ENCODE measurements around the gene COIL.
"Not testable (repeated sequence)": the region's sequence is repeated elsewhere in the genome, so short reads cannot be mapped to it uniquely, and the experiment has no call there.

Gene COIL

DNA sequence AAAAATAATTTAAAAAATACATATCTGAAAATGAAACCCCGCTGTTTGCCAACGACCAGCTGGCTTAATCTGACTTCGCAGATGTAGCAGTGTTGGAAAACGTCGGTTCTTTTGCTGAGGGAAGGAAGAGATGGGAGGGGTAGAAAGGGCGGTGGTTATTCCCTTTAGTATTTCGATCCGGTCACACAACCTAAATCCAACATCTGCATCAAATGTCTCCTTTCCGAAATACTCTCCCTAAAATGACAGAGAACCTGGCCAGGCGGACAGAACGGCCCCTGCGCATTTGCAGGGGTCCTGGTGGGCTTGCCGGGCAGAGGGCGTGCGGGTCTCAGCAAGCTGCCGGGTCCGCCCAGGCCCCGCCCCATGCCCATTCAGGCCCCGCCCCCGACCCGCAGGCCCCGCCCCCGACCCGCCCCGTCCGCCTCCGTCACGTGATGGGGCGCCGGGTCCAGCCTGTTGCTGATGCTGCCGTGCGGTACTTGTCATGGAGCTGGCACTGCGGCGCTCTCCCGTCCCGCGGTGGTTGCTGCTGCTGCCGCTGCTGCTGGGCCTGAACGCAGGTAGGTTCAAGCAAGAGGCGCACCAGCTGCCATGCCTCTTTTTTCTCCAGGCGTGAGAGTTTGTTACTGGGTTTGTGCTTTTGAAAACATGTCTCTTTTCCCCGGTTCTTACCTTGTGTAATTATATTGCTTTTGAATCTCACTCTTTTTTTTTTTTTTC lies 17.0 kb upstream of the COIL start, which contains the start of gene SCPEP1:
Gene SCPEP1 (plus strand): TSS at position 459 of the 723 bp plus-strand sequence. CDS start 29 bp downstream, at position 488.
- DNase-seq, result peak; percentile 87

DNA sequence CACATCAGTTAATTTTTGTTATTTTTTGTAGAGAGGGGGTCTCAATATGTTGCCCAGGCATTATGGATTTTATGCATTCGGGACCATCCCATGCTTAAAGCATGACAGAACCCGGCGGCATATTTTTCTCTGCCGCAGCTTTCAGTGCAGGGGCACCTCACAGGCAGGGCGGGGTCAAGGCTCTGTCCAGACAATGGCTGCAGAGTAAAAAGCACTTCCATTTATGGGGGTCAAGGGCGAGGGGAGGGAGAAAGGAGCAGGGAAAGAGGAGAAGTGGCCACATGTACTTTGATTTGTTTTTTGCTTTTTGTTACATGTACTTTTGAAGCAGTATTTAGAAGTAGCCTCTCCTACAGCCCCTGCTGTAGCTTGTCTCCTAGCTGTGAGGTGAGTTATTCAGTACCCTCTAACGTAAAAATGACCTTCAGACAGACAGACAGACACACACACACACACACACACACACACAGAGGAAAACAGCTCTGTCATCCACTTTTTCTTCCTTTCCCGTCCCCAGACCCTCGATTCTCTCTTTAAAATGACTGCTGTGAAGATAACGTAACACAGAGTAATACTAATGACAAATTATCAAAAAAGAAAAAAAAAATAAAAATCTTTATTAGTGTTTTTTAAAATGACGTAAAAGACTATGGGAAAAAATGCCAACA lies 16.2 kb upstream of the COIL start:
- no peak for DNase-seq

DNA sequence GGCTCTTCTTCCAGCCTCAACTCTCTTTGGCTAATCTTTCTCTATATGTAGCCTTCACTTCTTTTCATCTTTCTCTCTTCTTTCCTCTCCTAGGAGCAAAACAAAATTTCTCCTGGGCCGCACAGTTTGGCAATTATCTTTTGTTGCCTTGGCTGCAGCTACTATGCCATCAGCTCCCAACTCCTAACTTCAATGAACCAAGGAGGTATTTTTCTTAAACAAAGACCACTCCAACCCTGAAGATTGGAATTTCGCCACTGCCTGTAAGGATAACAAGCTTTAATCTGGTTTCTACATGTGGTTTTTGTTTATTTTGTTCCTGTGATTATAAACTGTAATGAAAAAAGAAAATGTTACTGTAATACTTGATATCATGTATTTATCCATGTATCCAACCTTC lies 14.8 kb upstream of the COIL start:
- no peak for DNase-seq

DNA sequence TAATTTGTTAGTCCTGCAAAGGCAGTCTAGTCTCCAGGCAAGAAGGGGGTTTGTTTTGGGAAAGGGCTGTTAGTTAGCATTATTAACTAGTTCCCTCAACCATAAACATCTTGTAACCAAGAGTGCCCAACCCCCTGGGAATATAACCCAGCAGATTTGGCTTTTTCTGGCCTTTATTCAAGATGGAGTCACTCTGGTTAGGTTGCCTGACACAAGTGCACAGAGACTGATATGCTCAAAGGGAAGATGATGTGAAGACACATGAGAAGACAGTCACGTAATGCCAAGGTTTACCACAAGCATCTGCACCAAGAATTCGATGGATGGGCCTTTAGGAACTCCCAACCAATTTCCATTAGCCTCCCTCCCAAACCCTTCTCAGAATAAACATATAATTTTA lies 13.2 kb upstream of the COIL start:
- DNase-seq, result no peak

DNA sequence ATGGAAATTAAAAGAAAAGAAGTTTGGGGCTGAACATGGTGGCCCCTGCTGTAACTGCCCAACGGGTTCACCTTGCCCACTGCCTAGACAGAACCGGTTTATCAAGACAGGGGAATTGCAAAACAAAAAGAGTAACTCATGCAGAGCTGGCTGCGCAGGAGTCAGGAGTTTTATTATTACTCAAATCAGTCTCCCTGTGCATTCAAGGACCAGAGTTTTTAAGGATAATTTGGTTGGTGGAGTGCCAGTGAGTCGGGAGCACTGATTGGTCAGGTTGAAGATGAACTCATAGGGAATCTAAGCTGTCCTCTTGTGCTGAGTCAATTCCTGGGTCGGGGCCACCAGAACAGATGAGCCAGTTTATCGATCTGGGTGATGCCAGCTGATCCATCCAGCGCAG lies 12.7 kb upstream of the COIL start:
- no peak for DNase-seq

DNA sequence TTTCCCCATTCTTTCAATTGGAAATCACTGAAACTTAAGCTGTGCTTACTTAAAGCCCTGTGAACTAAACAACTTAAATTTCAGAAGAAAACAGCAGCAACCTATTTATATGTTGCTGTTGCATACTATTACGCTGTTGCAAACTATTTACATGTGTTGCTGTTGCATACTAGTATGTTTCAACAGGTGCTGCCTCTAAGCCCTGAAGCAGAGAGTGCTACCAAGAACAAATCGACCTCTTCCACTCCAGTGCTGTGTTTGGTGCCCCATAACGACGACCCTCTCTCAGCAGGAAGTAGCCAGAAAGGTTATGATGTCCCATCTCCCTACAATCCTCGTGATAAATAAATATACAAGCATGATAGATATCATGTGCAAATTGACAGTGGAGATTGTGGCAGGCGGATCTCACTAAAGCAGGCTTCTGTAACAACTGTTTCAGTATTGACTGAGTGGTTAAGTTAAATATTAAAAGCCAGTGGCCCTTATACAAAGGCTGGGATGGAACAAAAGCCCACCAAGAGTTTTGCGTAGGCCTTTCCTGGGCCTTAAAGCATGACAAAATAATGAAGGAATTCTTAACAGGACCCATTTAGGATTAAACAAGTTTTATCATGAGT lies 11.4 kb upstream of the COIL start:
- no peak for DNase-seq

DNA sequence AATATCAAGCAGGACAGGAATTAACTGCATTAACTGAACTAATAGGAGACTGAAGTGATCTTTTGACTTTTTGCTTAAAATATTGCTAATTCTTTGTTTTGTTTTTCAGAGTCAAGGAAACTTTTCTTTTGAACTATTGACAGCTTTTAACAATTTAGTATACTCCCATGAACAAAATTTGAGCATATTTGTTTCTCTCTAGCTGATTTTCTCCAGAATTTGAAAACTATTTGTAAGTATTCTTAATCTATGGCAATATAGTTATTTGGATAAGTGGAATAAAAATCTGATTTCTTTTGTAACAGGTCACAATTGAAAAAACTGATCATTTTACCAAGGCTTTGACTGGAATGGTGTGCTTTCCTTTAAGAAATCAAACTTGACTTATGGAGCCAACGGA lies 10.1 kb upstream of the COIL start:
- no peak for DNase-seq

DNA sequence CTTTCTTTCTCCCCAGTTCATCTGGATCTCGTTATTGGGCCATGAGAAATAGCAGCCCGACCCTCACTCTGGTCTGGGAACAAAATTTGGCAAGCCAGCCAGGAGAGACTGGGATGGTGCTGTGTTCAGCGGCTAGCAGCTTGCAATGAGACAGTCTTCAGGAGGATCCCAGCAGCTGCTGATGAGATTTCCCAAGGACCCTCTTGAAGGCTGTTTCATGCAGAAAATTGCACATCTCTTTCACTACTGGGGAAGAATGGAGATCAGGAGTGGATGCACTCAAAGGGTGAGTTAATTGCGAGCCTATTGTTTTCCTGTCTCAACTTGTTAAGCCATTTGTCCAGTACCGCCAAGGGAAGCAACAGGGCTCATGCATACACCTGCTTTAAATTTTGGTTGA lies 5.5 kb upstream of the COIL start:
- no peak for DNase-seq

DNA sequence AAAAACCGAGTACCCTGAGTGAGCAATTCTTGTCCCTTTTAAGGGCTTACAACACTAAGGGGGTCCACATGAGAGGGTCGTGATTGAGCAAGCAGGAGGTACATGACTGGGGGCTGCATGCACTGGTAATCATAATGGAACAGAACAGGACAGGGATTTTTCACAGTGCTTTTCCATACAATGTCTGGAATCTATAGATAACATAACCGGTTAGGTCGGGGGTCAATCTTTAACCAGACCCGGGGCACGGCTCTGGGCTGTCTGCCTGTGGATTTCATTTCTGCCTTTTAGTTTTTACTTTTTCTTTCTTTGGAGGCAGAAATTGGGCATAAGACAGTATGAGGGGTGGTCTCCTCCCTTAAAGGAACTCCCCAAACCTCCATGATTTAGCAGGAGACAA lies 4.8 kb upstream of the COIL start:
- not testable (repeated sequence) for DNase-seq

DNA sequence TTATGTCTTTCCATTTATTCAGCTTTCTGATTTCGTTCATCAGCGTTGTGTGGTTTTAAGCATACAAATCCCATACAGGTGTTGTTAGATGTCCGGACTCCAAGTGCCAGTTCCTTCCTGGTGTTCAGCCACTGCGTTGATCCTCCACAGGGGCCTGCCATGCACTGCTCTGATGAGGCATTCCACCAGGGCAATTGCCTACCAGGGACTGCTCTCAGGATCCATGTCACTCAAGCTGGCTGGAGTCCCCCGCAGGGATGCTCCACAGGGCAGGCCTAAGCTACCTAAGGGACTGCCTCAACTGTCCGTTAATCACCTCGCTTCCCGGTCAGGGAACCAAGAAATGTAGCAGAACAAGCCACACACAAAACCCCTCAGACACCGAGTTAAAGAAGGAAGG lies 4.4 kb upstream of the COIL start:
- not testable (repeated sequence) for DNase-seq

DNA sequence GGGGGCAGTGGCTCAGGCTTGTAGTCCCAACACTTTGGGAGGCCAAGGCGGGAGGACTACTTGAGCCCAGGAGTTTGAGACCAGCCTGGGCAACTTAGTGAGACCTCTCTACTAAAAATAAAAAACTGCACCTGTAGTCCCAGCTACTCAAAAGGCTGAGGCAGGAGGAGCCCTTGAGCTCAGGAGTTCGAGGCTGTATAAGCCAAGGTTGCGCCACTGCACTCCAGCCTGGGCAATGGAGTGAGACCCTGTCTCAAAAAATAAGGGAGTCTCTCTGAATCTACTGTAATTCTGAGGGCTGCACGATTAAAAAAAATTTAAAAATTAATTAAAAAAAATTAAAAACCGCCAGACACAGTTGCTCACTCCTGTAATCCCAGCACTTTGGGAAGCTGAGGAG lies 3.9 kb downstream of the COIL start:
- no peak for DNase-seq

DNA sequence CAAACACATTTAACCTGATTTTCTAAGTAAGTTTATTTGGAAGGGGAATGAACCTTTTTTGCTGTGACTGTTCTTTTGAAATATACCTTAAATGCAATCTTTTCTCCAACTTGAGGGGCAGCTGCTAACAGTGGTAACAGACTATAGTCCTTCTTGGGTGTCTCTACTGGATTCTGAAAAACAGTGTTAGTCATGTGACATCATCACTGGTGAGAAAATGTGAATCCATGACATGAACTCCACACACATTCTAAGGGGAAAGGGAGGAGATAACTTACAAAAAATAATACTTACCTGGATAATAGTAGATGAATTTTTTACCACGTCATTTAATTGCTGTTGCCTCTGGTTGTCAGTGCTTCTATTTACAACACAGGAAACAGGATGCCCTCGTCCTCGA lies 11.3 kb downstream of the COIL start:
- no peak for DNase-seq

DNA sequence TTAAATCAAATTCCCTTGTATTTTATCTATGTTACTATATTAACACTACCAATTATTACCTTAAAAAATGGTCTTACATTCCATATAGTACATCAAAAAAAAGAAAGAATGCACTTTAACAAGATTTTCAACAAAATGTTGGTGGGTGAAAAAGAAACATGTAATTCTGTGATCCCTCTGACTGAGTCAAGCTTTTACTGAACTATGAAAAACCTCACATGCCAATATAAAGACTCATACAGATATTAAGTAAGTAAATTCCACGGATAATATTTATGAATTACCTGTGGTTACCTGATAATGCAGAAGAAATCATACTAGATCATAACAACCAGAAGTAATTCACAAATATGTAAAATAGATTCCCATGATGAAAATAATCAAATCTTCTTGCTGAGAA lies 12.4 kb downstream of the COIL start:
- no peak for DNase-seq

DNA sequence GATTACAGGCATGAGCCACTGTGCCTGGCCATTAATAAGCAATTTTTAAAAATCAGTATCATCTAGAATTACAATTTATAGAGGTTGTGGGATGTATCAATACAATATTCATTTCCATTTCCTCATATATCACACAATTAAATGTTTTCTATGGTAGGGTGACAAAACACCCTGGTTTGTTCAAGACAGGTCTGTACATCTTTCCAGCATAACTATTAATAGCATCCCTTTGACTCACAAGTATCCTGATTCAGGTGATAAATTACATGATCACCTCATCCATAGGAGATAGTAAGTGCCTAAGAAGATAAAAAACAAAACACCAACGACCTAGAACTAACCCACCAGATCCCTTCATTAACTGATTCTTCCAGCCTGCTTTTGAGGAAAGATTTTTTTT lies 13.1 kb downstream of the COIL start:
- no peak for DNase-seq

DNA sequence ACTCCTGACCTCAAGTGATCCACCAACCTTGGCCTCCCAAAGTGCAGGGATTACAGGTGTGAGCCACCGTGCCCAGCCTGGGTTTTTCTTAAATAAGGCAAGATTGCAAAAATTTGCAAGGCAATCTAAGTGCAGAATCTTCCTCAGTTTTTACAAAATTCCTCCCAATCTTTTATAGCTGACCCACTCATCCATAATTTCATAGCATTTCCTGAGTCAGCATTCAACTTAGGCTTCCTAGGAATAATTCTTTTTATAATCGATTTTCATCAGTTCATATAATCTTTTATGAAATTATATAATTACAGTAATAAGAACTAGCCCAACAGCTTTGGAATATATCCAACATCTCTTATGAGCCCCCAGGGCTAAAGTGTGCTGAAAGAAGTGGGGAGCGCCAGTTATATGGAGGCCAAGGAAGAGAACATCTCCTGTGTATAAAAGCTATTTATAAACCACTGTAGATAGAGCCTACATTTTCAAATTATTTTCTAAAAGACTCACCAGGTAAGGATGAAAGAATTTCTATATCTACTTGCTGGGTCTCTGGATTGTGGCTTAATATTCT lies 14.8 kb downstream of the COIL start:
- no peak for DNase-seq

DNA sequence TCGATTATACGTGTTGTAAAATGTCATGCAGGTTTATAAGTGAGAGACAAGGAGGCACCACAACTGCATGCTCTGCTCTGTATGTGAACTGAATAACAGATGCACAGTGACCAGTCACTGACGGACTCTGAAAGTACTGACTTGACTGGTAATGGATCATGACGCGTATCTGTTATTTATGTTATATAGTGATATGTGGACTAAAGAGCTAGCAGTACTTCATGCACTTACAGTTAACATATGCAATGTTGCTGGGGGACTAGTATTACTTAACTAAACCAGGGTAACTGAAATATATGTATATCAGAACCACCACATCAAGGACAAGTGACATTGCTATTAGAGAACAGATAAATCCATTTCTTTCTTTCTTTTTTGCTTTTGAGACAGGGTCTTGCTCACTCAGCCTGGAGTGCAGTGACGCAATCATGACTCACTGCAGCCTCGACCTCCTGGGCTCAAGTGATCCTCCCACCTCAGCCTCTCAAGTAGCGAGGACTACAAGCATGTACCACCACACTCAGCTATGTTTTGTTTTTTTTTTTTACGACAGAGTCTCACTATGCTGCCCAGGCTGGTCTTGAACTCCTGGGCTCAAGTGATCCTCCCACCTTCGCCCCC lies 17.2 kb downstream of the COIL start:
- peak; percentile 15 for DNase-seq

DNA sequence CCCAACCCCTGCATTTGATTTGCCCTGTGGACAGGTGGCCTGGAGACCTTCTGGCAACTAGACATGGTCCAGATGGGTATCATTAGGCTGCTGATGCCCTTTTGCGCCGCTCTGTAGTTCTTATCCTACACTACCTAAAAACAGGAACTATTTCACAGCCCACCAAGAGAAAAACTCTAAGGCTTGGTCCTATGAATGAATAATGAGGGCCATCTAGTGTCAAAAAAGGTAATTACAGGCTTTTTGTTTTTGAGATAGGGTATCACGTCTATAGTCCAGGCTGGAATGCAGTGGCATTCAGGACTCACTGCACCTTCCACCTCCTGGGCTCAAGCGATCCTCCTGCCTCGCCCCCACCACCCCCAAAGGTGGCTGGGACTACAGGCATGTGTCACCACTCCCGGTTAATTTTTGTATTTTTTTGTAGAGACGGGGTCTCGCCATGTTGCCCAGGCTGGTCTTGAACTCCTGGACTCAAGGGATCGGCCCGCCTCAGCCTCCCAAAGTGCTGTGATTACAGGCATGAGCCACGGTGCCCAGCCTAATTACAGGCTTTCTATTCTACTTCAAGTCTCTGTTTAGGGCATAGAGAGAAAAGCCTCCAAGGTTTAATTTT lies 20.9 kb downstream of the COIL start:
- peak; percentile 68 for DNase-seq

DNA sequence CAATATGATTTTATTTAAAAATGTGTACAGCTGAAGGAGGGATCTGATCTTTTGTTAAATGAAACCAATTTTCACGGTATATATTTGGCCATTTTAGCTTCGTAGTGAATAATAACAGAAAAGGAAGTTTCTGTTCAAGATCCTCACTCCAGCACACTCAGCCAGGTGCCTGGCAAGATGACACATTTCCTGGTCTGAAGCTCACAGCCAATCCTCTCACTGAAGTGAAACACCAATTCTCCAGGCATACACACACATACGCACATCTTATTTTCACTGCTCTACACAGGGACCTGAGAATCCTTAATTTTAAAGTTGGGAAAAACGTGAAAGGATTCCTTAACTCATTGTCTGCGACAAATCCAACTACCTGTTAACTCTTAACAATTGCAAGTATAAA lies 22.6 kb downstream of the COIL start:
- DNase-seq, result peak; percentile 27

DNA sequence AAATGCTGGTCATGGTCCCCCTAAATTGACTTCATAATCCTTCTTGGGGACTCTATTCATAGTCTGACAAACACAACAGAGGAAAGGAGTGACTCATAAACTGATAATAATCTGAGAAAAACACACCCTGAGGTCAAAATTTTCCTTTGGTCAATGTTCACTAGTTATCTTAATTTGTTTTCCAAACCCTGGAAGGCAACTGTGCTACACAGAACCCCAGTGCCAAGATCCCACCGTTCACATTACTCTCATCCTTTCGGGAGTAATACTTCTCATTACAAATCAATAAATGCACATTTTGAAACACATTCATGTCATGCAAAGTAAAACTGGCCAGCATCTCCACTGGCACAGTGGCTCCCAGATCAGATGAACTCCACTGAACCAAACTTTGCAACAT lies 23.2 kb downstream of the COIL start:
- peak; percentile 11 for DNase-seq

DNA sequence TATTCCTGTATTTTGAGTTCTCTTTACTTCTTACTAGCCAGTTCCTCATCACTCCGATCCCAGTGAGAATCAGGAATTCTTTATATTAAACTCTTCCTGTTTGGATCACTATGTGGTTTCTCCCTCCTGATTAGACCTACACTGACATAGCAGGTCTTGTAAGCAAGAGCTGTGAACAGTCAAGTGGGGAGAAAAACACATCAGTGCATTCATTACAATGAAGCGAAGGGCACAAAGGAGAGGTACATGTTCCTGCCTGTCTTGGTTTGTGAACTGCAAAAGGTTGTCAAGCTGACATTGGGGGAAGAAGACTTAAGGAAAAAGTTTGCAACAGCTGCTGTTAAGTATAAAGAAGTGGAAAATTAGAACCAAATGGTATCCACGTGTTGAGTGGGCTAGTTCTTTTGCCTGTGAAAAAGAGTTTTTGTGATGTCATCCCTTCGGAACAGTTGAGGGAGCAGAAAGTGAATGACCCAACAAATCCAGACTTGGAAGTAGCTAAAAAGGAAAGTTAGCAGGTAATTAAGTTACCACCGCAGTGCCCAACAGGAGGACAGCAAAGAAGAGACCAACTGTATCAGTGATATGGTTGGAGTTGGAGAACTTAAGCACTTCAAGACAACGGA lies 24.0 kb downstream of the COIL start:
- DNase-seq, result no peak

DNA sequence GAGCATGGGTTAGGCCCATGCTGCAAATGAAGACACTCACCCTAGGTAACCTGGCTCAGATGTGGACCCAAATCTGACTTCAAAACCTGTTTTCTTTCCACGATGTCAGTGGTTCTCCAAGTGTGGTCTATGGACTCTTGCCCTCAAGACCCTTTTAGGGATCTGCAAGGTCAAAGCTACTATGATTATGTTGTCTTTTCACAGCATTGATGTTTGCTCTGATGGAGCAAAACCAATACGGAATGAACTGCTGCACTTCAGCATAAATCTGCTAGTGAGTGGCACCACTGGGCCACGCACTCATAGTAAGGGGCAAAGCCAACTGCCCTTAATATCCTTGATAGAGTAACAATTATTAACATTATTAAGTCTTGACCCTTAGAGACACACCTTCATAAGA lies 25.4 kb downstream of the COIL start:
- no peak for DNase-seq

DNA sequence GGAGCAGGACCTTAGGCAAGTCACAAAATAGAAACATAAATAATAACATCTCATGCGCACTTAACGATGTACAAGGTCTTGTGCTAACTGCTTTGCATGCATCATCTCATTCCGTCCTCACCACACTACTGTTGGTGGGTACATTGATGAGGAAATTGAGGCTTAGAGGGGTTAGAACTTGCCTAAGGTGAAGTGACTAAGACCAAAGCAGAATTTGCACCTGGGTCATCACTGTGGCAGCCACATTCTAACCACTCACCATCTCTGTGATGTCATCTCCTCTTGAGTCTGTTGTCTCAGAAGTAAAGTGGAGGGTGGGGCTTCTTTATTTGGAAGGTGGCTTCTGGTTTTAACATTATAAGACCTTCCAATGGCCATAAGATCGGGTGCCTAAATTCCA lies 26.6 kb downstream of the COIL start:
- DNase-seq, result peak; percentile 46

DNA sequence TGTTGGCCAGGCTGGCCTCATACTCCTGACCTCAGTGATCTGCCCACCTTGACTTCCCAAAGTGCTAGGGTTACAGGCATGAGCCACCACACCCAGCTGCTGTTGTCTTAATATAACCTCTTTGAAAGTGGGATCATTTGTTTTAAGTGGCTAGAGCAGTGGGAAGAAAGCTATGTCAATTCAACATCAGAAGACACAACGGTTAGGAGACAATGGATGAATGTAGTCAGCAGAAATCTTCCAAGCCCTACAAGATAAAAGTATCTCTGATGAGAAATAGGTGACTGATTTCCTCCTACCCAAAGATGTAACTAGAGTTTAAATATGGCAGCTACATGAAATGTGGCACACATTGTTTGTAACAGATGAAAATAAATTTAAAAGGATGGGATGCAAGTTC lies 27.0 kb downstream of the COIL start:
- no peak for DNase-seq

Measured in activated CD4-positive, alpha-beta T cell treated with anti-CD3 and anti-CD28 coated beads, Interleukin-2, Interleukin-6, amounts not matched to agents 100 ng/mL and 50 ng/mL, durations not matched to agents 16 hours and 8 hours (primary cell).